Tibial artery (tissue), 4 donors: ENCODE measurements around the gene HSPA1B.
"Not testable (repeated sequence)": the region's sequence is repeated elsewhere in the genome, so short reads cannot be mapped to it uniquely, and the experiment has no call there.

Source experiments
- DNase-seq, 2 donors: peaks; one replicate each; pipeline ENCODE4 v3.0.0-alpha.2; 2019
- H3K27ac ChIP-seq, 2 donors: fragments of 200-600 bp; sonication (generic) in 1 of 2; 1 replicate in 1 of 2; 2 replicates in 1 of 2; pipeline ENCODE4 v1.5.1; 2018 to 2019; ENCODE audit warnings: mild to moderate bottlenecking in 1 of 2
- H3K27me3 ChIP-seq, 2 donors: fragments of 200-600 bp; sonication (generic) in 1 of 2; one replicate each; pipeline versions ENCODE4 v1.5.1 to v1.6.0; 2016 to 2019
- H3K36me3 ChIP-seq, 3 donors: fragments of 200-600 bp; sonication (generic) in 2 of 3; one replicate each; pipeline ENCODE4 v1.5.1; 2016 to 2019; ENCODE audit warnings: mild to moderate bottlenecking in 2 of 3
- H3K4me1 ChIP-seq, 4 donors: fragments of 200-600 bp; sonication (generic) in 2 of 4; 1 replicate in 3 of 4; 2 replicates in 1 of 4; pipeline ENCODE4 v1.5.1; 2016 to 2019
- H3K4me3 ChIP-seq, 2 donors: fragments of 200-600 bp; sonication (generic) in 1 of 2; 1 replicate in 1 of 2; 2 replicates in 1 of 2; pipeline ENCODE4 v1.5.1; 2018 to 2019; ENCODE audit warnings: mild to moderate bottlenecking in 2 of 2
- H3K9me3 ChIP-seq, 3 donors: fragments of 200-600 bp; sonication (generic) in 1 of 3; one replicate each; pipeline ENCODE4 v1.5.1; 2016 to 2019
- intact Hi-C: fragments of 100-400 bp; cut with DNase I; formaldehyde crosslinking; loops from one replicate; pipeline ENCODE4 v1.15.0; 2023; ENCODE audit warnings: low total_unique reads
- TF ChIP-seq, protein P1 (sequence below), 2 experiments: fragments of 200-600 bp in 1 of 2; fragments of 450-650 bp in 1 of 2; IDR thresholded peaks; one replicate each; pipeline ENCODE4 v1.5.1; 2017 to 2019; ENCODE audit warnings: antibody characterized with exemption in 2 of 2, mild to moderate bottlenecking in 1 of 2, moderate library complexity in 1 of 2

Gene HSPA1B

DNA sequence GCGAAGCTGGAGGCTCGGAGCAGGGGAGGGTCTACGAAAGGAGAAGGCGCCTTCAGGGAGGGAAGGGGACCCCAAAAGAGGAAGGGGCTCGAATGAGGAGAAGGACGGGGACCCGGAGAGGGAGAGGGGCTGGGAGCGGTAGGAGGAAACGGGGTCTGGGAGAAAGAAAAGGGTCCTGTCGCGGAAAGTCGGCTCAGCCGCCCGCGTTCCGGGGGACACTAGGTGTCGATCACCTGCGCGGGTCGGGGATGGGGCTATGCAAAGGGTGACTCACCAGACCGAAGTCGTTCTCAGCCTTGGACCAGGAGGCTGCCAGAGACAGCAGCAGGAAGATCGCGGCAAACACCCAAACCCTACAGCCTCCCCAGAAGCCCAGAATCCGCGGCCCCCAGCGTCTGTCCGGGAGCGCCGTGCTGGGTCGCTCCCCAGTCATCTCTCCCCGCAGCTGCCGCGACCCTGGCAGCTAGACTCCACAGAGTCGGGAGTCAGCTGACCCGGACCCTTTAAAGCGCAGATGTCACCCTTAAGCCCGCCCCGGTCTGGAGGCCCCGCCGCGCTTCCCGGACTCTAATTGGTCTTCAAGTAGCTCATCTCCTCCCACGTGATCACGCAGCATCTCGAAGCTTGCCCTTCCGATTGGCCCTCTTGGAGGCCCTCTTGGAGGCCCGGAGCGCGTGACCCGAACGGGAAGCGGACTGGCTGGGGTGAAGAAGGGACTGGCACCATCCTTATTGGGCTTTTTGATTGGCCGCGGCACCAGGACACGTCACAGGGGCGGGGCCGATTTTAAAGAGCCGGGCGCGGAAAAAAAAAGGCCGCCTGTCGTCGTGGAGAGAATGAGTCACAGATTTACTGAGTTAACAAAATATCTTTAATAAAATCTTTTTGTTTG lies 35.1 kb downstream of the HSPA1B start, which contains the start of gene NEU1:
TSS of gene NEU1 (minus strand) at position 478 of the 892 bp plus-strand sequence. CDS start at position 433, 45 bp downstream.
- TF ChIP-seq, protein P1, sequence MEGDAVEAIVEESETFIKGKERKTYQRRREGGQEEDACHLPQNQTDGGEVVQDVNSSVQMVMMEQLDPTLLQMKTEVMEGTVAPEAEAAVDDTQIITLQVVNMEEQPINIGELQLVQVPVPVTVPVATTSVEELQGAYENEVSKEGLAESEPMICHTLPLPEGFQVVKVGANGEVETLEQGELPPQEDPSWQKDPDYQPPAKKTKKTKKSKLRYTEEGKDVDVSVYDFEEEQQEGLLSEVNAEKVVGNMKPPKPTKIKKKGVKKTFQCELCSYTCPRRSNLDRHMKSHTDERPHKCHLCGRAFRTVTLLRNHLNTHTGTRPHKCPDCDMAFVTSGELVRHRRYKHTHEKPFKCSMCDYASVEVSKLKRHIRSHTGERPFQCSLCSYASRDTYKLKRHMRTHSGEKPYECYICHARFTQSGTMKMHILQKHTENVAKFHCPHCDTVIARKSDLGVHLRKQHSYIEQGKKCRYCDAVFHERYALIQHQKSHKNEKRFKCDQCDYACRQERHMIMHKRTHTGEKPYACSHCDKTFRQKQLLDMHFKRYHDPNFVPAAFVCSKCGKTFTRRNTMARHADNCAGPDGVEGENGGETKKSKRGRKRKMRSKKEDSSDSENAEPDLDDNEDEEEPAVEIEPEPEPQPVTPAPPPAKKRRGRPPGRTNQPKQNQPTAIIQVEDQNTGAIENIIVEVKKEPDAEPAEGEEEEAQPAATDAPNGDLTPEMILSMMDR (IDR thresholded peaks at IDR 0.05): no peak
- Histone ChIP-seq H3K36me3 (peaks cover 25 to 35% (median 29%) of the 10 kb centered on the region in 3 donors), H3K9me3 (no peaks in the 10 kb centered on the region), H3K27me3 (no peaks in the 10 kb centered on the region), H3K4me3 (peak within 1 kb of the TSS; percentile 73 to 77), H3K4me1 (peaks cover 0 to 24% (median 20%) of the 10 kb centered on the region in 4 donors), H3K27ac (peak within 1 kb of the TSS; percentile 88)
- intact Hi-C loops: no loop called here
- peak; percentile 100 for DNase-seq

GRCh38 chr6:31864123-31864562 lies 36.6 kb downstream of the HSPA1B start:
- H3K9me3 ChIP-seq, intact Hi-C loops, H3K27me3 ChIP-seq, DNase-seq: not testable (repeated sequence)
- peaks cover 0 to 24% (median 20%) of the 10 kb centered on the region in 4 donors for H3K4me1 ChIP-seq
- H3K27ac ChIP-seq: peak overlapping the region; percentile 56 to 81
- H3K36me3 ChIP-seq: peaks cover 13 to 19% (median 13%) of the 10 kb centered on the region in 3 donors
- peak overlapping the region; percentile 73 to 77 for H3K4me3 ChIP-seq

- Histone ChIP-seq H3K36me3 (peaks cover 6 to 13% (median 6%) of the 10 kb centered on the region in 3 donors), H3K4me3 (no peak overlapping the region), H3K4me1 (peaks cover 0 to 24% (median 20%) of the 10 kb centered on the region in 4 donors), H3K27ac (no peak overlapping the region), H3K9me3 (no peaks in the 10 kb centered on the region), H3K27me3 (peaks cover 0 to 3% of the 10 kb centered on the region in 2 donors)
- TF ChIP-seq, protein P1 (IDR thresholded peaks at IDR 0.05): no peak
- no peak for DNase-seq
- intact Hi-C loops: no loop called here
Measured at GRCh38 chr6:31864818-31865204, 37.3 kb downstream of the HSPA1B start.

DNA sequence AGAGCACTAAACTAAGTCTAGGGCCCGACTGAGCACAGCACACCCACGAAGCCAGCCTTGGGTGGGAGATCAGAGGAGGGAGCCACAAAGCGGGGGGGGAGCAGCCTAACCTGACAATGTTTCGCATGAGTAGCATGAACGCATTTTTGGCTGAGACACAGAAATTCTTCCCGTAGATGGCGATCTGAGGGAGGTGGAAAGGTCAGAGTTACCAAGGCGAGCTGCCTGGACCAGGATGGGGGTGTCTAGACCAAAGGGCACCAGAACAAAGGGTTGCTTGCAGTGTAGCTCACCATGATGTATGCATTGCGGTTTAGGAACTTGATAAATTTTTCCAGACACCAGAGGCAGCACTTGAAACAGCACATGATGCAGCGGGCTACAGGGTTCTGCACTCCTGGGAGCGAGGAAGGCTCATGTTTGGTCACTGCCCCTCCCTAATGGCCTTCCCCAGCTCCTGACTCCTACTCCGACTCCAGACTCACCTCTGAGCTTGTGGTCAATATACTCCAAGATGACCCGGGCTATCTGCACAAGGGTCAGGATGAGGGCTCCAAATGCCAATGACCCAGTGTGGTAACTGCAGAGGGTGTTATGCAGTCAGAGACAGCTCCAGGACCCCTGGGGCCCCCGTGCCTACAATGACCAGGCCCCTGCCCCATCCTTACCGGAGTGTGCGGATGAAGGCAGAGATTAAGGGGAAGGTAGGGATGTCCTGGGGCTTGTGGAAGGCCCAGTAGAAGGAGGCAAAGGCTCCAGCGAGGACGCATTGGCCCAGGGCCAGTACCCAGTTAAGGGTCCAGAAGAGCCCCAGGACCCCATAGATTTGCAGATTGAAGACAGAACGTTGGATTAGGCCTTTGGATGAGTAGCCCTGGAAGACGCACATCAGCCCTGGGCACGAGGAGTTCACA lies 37.9 kb downstream of the HSPA1B start:
- Histone ChIP-seq H3K9me3 (no peaks in the 10 kb centered on the region), H3K4me1 (peaks cover 0 to 24% (median 20%) of the 10 kb centered on the region in 4 donors), H3K36me3 (peaks cover 0 to 6% (median 0%) of the 10 kb centered on the region in 3 donors), H3K27ac (no peak overlapping the region), H3K27me3 (peaks cover 0 to 9% of the 10 kb centered on the region in 2 donors), H3K4me3 (no peak overlapping the region)
- intact Hi-C loops: no loop called here
- TF ChIP-seq, protein P1 (IDR thresholded peaks at IDR 0.05): no peak
- DNase-seq: no peak

- H3K36me3 ChIP-seq, H3K4me3 ChIP-seq, H3K4me1 ChIP-seq, H3K9me3 ChIP-seq, DNase-seq, intact Hi-C loops, H3K27ac ChIP-seq: not testable (repeated sequence)
- H3K27me3 ChIP-seq: peaks cover 0 to 14% of the 10 kb centered on the region in 2 donors
Measured at GRCh38 chr6:31868658-31868971, 41.1 kb downstream of the HSPA1B start.

- intact Hi-C loops: no loop called here
- Histone ChIP-seq H3K4me1 (peaks cover 0 to 2% (median under 1%) of the 10 kb centered on the region in 4 donors), H3K27ac (no peak overlapping the region), H3K9me3 (no peaks in the 10 kb centered on the region), H3K4me3 (no peak overlapping the region), H3K36me3 (no peaks in the 10 kb centered on the region), H3K27me3 (peaks cover 0 to 14% of the 10 kb centered on the region in 2 donors)
- DNase-seq: no peak
- TF ChIP-seq, protein P1 (IDR thresholded peaks at IDR 0.05): no peak
Measured at GRCh38 chr6:31869343-31869742, 41.8 kb downstream of the HSPA1B start.
